ENCODE results near the gene PTPN20. TPM values are rescaled to one million over a fixed set of nuclear protein-coding genes. Genes with fewer than 3 reads are reported as not detected.

The PTPN20 gene
- total RNA-seq, 6 donors from 2014 or later = 1.8 to 19.0 (median 3.4) TPM

DNA sequence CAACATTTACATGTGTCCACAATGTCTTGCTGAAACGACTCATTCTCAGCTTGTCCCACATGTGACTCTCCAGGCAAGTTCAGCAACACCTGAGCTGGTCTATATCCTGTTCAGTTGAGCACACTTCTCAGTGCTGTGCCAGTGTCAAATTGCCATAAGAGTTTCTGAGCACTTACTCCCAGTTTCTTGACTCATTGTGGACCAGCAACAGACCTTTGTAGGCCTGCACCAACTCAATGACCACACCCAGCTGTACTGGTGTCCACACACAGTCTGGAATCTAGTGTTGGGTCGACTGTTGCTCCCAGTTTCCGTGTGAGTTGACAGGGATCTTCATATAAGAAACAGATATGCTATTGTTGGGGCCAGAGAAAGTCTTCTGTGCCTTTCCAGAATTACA lies 88.0 kb downstream of the PTPN20 start:
- Histone ChIP-seq H3K9me3 (no peaks in the 10 kb centered on the region), H3K36me3 (no peaks in the 10 kb centered on the region), H3K4me1 (no peaks in the 10 kb centered on the region), H3K27me3 (no peaks in the 10 kb centered on the region), H3K4me3 (no peak overlapping the region), H3K27ac (no peak overlapping the region)
- DNase-seq (no peak), ATAC-seq (ENCODE audit: low FRiP score in 2 of 2) (no peak)
- 73 to 81% methylated on average over 3 of the region's 3 CpGs for WGBS, 2 donors
- TF ChIP-seq POLR2A (IDR thresholded peaks at IDR 0.05) = no peak
- TF ChIP-seq POLR2AphosphoS5 (IDR thresholded peaks at IDR 0.05) = no peak
- TF ChIP-seq, protein P1, sequence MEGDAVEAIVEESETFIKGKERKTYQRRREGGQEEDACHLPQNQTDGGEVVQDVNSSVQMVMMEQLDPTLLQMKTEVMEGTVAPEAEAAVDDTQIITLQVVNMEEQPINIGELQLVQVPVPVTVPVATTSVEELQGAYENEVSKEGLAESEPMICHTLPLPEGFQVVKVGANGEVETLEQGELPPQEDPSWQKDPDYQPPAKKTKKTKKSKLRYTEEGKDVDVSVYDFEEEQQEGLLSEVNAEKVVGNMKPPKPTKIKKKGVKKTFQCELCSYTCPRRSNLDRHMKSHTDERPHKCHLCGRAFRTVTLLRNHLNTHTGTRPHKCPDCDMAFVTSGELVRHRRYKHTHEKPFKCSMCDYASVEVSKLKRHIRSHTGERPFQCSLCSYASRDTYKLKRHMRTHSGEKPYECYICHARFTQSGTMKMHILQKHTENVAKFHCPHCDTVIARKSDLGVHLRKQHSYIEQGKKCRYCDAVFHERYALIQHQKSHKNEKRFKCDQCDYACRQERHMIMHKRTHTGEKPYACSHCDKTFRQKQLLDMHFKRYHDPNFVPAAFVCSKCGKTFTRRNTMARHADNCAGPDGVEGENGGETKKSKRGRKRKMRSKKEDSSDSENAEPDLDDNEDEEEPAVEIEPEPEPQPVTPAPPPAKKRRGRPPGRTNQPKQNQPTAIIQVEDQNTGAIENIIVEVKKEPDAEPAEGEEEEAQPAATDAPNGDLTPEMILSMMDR (IDR thresholded peaks at IDR 0.05) = no peak
- TF ChIP-seq EP300 (IDR thresholded peaks at IDR 0.05) = no peak

GRCh38 chr10:47008769-47009168 lies 97.5 kb downstream of the PTPN20 start:
- ATAC-seq (ENCODE audit: low FRiP score in 2 of 2) = peak; percentile 37 to 65
- Histone ChIP-seq H3K4me3 (no peak overlapping the region), H3K9me3 (no peaks in the 10 kb centered on the region), H3K36me3 (no peaks in the 10 kb centered on the region), H3K4me1 (no peaks in the 10 kb centered on the region), H3K27me3 (no peaks in the 10 kb centered on the region), H3K27ac (no peak overlapping the region)
- DNase-seq = no peak
- 86 to 90% methylated on average over 2 of the region's 2 CpGs for WGBS, 2 donors
- no peak for TF ChIP-seq POLR2AphosphoS5 (IDR thresholded peaks at IDR 0.05)
- TF ChIP-seq POLR2A (IDR thresholded peaks at IDR 0.05) = no peak
- TF ChIP-seq, protein P1 (IDR thresholded peaks at IDR 0.05) = no peak
- TF ChIP-seq EP300 (IDR thresholded peaks at IDR 0.05) = no peak

DNA sequence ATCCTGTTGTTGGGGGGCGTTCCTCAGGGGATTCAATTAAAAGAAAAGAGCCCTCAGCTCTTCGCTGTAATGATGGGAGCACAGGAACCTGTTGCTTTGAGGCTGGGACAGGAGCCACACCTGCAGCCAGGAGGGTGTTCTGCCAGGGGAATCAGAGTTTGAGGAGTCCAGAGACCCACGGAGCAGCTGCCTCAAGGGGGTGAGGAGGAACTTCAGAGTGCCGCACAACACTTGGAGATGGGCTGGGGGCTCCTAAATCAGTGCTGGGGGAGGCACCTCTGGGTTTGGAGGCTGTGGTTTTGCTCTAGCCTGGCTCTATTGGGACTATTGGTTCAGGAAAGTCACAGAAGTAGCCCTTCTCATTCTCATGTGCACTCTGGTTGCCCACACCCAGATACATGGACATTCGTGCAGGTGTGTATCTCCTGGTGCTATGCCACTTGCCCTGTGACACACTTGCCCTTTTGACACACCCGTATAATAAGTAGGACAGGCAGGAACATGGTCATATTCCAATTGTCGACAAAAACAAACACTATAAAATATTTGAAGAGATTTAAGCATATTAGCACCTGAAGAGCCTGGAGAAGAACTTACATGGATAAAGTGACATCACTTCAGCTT lies 98.1 kb downstream of the PTPN20 start:
- 62 to 68% methylated on average over 6 to 7 of the region's 7 CpGs for whole genome bisulfite sequencing, 2 donors
- TF ChIP-seq, protein P1 (IDR thresholded peaks at IDR 0.05) = no peak
- no peak for TF ChIP-seq POLR2AphosphoS5 (IDR thresholded peaks at IDR 0.05)
- TF ChIP-seq POLR2A (IDR thresholded peaks at IDR 0.05) = no peak
- TF ChIP-seq EP300 (IDR thresholded peaks at IDR 0.05) = no peak
- ATAC-seq (ENCODE audit: low FRiP score in 2 of 2) = no peak

GRCh38 chr10:47010036-47010435 lies 98.8 kb downstream of the PTPN20 start:
- no peak for DNase-seq
- ATAC-seq (ENCODE audit: low FRiP score in 2 of 2) = no peak
- Histone ChIP-seq H3K9me3 (no peaks in the 10 kb centered on the region), H3K4me1 (no peaks in the 10 kb centered on the region), H3K27ac (no peak overlapping the region), H3K27me3 (no peaks in the 10 kb centered on the region), H3K4me3 (no peak overlapping the region), H3K36me3 (no peaks in the 10 kb centered on the region)
- WGBS, 2 donors = 93 to 97% methylated on average over 3 of the region's 3 CpGs
- no peak for TF ChIP-seq POLR2AphosphoS5 (IDR thresholded peaks at IDR 0.05)

More for the DNA sequence above, 98.1 kb downstream of the PTPN20 start:
- no peak overlapping the region for H3K4me3 ChIP-seq
- H3K9me3 ChIP-seq = no peaks in the 10 kb centered on the region
- no peaks in the 10 kb centered on the region for H3K27me3 ChIP-seq
- no peaks in the 10 kb centered on the region for H3K36me3 ChIP-seq
- H3K4me1 ChIP-seq = no peaks in the 10 kb centered on the region
- peak in 1 of 2 donors; percentile 14 for DNase-seq
- no peak overlapping the region for H3K27ac ChIP-seq

GRCh38 chr10:47012214-47012613 lies 101.0 kb downstream of the PTPN20 start:
- TF ChIP-seq EP300 (IDR thresholded peaks at IDR 0.05) = no peak
- TF ChIP-seq POLR2AphosphoS5 (IDR thresholded peaks at IDR 0.05) = no peak
- no peak for TF ChIP-seq POLR2A (IDR thresholded peaks at IDR 0.05)
- no peak overlapping the region for H3K27ac ChIP-seq

More at GRCh38 chr10:47012214-47012613, 101.0 kb downstream of the PTPN20 start:
- Histone ChIP-seq H3K9me3 (no peaks in the 10 kb centered on the region), H3K4me1 (no peaks in the 10 kb centered on the region), H3K4me3 (no peak overlapping the region), H3K27me3 (no peaks in the 10 kb centered on the region), H3K36me3 (no peaks in the 10 kb centered on the region)
- ATAC-seq (ENCODE audit: low FRiP score in 2 of 2) (no peak), DNase-seq (no peak)
